Measurements from ENCODE around the gene KCNQ1.

The KCNQ1 gene

DNA sequence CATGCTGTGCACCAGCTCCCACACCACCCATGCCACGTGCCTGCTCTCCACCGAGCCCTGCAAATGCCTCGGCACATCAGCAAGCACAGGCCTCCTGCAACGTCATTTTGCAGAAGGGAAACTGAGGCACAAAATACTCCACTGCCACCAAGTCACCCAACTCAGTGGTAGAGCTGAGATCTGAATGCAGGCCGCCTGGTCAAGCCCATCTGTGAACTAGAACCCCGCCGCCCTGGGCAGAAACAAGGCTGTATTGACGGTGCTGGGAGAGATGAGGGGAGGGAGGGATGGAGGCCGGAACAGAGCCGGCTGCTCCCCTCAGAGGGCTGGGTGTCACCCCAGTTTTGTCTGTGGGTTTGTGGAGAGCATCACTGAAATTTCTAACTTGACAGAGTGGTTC lies 359.4 kb downstream of the KCNQ1 start:
- no peak for FAIRE-seq

DNA sequence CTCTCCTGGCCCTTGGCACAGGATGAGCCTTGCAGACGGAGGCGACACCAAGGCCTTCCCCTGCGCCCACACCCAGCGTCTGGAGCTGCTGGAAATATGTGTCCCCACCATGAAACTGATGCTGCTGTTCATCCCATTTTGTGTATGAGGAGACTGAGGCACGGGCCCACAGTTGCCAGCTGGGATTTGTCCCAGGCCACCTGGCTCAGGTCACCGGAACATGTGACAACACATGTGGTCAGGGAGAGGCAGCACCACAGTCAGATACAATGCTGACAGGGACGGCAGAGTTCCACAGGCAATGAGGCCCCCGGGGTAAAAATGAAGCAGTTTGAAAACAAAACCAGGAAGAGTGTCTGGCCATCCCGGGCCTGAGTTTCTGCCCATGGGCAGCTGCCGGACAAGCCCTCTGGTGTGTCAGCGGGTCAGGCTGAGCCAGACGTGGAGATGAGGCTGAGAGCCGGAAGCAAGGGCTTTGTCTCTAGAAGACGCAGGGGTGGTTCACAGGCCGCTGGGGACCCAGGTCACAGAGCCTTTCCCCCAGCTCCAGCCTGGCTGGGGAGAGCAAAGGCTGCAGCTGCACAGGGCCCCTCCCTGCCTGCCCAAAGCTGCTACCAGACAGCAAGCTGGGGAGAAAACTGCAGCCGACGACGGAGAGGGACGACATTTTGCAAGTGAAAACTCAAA lies 360.0 kb downstream of the KCNQ1 start:
- no peak for FAIRE-seq

DNA sequence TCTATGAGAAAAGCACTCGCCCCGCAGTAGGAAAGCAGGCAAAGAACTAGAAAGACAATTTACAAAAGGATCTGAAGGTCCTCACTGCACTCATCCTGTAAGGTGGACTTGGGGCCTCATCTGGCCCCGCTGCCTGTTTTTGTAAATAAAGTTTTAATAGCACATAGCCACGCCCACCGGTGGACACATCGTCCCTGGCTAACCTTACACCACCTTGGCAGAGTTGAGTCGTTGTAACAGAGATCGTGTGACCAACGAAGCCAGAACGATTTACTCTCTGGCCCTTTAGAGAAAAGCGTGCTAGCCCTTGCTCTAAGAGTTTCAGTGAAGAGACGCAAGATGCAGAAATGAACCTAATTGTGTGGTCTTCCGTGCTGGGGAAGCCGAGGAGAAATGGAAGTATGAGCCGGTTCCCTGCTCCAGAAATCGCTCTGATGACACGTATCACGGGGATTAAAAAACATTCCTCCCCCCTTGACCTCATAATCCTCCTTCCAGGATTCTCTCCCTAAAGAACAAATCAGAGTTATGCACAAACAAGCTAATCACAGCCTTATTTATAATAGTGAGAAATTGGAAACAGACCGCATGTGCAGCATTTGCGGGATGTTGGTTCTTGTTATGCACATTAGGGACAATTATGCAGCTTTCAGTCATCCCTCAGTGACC lies 360.7 kb downstream of the KCNQ1 start:
- FAIRE-seq: no peak

DNA sequence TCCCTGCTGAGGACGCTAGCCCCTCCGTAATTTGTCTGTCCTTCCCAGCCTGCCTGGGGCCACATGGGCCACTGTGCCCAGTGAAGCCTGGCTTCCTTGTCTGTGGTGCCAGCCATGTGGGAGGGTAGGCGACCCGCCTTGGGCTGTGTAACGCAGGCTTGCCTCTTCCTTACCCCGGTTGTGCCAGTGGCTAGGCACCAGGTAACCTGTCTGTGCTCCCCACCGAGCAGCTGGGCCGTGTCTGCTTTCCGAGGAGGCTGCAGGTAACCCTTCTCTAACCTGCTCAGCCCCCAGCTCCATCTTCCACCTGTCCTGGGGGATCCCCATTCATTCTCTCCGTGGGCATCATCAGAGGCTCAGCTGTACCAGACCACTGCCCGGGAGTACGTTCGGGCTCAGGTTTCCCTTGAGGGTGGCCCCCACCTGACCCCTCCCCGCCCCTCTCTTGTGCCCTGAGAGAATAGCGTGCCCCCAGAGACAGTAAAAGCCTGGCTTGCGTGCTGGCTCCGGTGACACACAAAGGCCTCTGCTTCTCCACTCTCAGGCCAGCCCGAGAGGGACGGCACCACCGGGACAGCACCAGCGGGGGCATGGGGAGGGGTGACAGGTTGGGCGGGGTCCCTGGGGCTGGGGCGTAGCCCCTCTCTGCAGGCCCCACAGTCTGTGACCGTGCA lies 361.7 kb downstream of the KCNQ1 start:
- no peak for FAIRE-seq

DNA sequence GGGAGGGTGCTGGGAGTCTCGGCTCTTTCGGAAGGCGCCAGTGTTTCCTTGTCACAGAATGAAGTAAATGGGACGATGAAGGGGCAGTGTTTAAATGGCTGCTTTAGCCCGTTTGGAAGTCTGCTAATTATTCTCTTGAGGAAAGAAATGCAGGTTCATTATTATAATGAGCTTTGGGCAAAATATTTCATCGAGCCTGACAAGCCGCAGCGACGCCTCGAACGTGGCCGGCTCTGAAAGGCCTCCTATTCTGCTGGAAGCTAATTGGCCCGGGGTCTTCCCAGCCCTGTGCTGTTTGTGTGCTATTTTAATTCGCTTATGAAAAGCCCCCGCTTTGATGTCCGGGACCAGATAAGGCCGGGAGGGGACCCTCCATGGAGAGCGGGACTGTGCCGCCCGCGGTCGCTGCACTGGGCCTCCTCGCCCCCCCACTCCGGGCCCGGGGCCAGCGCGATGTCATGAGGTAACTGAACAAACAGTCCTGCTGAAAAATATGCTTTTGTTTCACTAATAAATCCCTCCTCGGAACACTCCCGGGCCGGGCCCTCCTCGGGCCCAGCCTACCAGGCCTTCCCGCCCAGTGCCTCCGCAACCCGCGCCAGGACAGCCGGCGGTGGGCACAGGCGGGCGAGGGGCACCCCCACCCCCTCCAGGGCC lies 362.3 kb downstream of the KCNQ1 start:
- no peak for FAIRE-seq

DNA sequence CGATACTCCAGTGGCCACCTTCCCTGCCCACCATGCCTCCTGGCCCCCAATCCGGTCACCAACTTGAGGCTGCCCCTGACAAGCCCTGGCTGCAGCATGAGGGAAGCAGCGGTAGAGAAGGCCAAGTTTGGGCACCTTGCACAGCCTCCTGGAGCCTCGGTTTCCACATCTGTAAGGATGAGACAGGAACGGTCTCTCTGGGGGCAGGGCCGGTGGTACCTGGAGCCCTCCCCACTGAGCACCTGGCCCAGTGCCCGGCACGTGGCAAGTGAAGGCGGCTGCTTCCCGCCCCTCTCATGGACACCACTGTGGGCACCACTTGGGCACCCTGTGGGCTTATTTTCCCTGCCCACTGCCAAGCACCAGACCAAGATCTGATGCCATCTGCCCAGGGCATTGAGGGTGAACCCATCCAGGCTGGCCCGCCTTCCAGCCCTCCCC lies 363.0 kb downstream of the KCNQ1 start:
- no peak for FAIRE-seq

DNA sequence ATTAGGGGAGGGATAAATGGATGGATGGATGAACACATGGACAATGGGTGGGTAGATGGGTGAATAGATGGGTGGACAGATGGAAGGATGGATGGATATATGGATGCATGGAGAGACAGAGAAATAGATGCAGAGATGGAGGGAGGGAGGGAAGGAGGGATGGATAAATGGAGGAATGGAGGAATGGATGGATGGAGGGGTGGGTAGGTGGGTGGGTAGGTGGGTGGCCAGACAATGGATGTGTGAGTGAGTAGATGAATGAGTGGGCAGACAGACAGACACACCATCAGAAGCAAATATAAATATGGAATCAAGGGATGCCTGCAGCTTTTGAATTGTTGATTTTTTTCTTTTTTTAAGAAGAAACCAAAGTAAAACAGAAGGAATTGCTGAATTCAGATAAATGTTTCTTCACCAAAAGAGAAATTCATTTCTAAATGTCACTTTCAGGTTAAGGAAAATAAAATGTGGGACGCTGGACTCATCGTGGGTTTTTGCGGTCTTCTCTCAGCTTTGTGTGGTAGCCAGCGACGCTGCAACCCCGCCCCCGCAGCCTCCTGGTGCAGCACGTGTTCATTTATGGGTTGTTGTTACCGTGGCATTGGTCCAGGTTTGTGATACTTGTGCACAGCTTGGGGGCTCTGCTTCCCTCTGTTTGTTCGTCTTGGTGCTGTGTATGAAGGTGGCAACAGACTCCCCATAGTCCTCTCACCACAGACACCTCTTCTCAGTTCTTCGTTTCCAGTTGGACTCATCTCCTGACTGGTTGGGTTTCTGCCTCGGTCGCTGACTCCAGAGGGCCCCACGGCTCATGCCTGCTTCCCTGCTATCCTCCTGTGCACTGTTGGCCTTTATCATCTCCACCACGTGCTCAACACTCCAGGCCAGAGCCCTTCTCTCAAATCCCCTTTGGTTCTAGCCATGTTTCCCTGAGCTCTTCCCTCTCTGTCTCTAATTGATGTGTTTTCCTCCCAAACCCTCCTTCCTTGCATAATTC lies 364.3 kb downstream of the KCNQ1 start:
- no peak for FAIRE-seq

DNA sequence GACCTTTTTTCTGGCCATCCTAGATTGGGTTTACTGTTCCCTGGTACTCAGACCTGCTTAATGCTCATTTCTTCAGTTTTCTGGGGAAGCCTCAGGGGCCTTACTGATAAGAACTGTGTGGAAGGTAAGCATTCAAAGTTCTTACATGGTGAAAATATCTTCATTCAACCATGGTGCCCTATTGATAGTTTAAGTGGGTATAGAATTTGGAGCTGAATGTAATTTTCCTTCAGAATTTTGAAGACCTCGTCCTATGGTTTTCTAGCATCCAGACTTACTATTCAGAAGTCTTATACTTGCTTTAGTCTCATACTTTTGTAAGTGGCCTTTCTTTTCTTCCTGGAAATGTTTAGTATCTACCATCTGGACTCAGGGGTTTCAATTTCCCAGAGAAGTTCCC lies 365.0 kb downstream of the KCNQ1 start:
- FAIRE-seq: no peak

DNA sequence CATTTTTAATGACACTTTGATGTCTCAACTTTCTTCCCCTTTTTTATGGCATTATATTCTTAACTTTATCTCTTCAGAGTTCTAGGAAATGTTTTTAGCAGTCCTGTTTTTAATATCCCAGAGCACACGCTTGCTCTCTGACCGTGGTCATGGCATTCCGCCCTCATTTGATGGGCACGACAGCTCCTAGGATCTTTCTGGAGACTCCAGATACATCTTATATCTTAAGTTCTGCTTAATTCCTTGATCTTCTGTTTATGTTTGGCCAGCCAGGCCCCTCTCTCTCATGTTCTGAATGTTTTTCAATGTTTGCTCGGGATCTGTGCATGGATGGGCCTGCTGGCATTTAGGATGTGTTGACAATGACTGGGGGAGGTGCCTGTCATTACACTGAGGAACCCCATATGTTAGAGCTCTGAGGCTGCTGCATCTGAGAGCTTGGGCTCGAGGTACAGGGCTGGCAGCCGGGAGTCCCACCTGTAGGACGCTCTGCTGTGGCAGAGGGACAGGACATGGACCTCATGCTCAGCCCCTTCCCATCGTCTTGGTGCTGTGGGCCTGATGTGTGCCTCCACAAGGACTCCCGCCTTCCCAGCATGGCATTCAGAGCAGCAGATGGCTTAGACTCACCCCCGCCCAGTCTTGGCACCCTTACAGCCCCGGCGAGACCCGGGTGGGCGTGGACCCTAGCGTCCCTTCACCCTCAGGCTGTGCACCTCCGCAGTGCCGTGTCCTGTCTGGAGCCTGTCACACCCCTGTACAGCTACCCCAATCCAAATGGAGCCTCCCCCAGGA lies 365.8 kb downstream of the KCNQ1 start:
- FAIRE-seq: no peak

DNA sequence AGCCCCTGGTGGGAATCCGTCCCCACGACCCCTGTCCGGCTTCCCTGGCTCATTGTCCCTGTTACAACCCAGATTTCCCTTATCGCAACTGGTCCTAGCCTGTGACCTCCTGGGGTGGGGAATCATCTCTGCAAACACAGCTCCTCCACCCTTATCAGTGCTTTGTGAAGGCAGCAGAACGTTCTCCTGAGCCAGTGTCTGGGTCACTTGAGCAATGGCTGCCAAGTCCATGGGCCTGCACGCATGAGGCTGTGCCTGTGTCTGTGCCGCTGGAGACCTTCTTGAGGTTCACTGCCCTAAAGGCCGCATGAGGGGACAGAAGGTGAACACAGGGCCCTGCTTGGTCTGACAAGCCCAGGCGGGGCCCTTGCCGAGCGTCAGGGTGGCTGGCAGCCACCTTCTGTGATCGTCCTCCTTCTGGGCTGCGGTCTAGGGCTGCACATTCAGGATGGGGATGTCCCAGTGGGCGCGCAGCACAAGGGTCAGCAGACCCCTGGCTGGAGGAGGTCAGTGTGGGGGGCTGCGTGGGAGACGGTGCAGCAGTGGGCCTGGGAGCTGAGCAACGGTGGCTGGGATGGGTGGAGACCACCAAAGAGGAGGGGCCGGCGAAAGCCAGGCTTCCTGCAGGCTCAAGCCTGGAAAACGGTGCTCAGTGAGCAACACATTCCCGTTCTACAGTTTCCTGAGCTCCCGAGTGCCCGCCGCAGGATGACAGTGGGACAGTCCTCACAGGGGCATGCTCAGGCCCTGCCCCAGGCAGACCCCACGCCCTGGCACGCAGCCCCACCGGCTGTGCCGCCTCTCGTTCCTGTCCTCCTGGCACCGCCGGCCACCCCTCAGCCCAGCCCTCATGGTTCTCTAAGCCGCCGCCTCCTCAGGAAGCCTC lies 366.6 kb downstream of the KCNQ1 start:
- FAIRE-seq: no peak

DNA sequence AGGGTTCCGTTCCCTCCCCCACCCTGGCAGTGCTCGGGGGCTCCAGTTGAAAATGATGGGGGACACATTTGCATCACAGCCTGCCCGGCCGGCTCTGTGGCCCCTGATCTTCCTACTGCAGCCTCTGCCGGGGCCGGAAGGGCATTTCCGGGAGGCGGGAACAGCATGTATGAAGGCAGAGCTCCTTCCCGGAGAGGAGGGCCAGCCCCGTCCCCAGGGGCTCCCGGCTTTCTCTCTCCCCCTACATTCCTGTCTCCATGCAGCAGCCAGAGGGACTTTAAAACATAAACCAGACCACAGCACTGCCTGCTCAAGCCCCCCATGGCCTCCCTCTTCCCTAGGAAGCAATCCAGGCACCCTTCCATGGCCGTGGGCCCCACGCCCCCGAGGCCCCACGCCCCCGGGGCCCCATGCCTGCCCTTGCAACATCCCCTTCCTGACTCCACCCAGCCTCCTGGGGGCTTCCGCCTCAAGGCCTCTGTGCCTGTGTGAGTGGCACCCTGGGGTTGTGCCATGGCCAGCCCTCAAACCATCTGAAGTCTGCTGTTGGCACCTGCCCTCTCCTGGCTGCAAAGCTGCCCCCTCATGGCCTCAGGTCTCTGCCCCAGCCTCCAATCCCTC lies 367.7 kb downstream of the KCNQ1 start:
- no peak for FAIRE-seq

DNA sequence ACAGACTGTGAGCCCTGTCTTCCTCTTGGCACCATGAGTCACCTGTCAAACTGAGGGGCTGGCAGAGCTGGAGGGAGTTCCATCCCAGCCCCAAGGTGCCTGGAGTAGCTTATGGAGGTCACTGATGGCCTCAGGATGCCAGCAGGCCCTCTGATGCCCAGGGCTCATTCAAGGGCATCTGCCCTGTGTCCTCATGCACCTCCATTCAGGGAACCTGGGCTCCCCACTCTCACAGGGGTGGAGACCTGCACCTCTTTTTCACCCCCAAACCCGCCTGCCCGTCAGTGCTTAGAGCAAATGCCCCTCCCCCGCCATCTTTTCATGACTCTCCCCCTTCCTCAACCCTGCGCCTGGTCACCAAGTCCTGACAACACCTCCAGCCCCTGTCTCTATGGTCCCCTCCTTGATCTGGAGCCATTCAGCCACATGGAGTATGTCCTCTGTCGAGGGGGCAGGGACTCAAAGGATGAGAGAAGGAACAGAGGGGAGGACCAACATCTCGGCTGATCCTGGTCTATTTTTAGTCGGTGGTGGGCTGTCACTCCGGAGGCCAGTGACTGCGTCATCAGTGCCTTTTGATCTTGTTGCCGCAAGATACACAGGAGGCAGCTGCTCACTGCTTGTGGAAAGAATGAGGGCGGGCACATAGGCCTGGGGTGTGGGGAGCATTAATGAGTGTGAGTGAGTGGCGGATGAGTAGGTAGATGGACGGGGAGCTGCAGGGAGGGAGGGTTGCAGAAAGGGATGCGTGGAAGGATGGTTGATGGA lies 368.5 kb downstream of the KCNQ1 start:
- FAIRE-seq: no peak

DNA sequence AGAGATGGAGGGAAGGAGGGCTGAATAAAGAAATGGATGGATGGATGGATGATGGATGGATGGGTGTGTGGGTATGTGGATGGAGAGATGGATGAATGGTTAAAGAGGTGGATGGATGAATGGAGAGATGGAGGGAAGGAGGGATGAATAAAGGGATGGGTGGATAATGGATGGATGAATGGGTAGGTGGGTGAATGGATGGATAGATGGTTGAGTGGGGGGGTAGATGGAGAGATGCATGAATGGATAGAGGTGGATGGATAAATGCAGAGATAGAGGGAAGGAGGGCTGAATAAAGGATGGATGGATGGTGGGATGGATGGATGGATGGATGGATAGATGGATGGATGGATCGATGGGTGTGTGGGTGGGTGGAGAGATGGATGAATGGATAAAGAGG lies 369.2 kb downstream of the KCNQ1 start:
- no peak for FAIRE-seq

DNA sequence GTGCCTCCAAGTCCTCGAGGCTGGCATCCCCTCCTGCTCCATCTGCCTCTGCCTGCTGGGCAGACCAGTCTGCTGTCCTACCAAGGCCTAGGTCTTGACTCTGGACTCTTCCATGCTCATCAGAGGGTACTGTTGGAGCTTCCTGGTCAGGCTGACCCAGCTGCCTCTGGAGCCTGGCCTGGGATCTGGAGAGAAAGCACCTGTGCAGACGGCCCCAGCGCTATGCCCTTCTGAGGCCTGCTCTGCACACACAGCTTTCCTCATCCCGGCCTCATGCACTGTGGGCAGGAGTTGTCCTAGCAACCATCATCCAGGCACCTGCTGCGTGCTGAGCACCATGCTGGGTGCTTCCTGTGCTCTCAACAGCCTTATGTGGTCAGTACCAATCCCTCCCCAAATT lies 369.9 kb downstream of the KCNQ1 start:
- no peak for FAIRE-seq

DNA sequence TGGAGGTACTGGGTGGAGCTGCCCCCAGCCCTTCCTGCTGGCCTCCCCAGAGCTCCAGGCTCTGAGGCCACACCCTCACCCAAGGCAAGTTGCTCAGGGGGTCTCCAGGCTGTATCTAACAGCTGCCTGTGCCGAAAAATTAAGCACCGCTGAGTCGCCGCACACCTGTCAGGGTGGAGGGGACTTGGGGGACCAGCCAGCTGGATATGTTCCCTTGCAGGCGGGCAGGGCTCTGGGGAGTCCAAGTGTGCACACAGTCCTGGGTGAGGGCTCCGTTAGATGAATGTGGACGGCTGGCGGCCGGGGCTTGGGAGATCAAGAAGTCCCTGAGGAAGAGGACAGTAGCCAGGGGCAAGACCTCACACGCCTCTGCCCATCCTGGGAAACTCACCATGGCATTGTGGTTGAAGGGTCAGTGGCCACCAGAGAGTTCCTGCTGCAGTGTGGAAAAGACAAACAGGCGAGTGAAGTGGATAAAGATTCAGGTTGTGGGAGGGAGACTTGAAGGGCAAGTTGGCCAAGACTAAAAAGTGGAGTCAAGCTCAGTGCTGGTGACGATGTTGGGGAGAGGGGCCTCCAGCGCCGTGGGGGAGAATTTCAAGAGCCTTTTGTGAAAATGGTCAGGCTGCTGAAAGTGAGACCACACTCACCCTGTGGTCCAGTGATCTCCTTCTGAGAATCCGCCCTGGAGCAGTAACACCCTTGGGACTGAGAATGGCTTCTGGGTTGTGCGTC lies 371.1 kb downstream of the KCNQ1 start:
- FAIRE-seq: no peak

DNA sequence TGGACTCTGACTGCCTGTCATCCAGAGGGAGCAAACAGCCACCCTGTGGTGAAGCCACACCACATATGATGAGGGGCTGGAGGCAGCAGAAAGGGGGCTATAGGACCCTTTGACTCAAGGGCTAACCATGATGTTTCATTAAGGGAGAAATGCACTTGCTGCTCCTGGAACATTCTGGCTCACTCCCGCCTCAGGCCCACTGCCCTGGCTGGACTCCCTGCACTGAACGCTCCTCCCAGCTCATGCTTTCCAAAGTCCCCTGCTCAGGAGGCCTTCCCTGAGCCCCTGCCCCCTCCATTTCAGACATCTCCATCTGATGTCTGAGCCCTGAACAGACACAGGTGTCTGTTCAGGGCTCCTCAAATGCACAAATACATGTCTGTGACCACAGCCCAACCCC lies 371.7 kb downstream of the KCNQ1 start:
- FAIRE-seq: no peak

DNA sequence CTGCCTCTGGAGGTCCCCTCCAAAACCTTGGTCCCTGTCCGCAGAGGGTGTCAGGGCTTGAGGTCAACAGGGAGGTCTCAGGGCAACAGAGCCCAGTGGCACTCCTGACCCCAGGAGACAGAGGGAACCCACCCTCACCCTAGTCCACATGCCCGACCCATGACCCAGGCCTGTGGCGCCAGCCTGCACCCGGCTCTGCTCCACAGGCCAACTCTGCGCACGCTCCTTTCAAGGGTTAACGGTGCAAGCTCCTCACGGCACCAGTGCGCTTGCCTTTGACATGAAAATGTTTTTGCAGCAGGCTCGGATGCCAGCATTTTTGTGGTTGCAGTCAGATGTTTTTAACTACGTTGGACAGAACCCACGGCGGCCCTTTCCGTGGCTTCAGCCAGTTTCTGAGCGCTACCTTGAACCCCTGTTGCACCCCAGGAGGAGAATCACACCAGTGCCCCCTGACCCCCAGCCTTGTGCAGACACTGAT lies 372.2 kb downstream of the KCNQ1 start:
- FAIRE-seq: no peak

DNA sequence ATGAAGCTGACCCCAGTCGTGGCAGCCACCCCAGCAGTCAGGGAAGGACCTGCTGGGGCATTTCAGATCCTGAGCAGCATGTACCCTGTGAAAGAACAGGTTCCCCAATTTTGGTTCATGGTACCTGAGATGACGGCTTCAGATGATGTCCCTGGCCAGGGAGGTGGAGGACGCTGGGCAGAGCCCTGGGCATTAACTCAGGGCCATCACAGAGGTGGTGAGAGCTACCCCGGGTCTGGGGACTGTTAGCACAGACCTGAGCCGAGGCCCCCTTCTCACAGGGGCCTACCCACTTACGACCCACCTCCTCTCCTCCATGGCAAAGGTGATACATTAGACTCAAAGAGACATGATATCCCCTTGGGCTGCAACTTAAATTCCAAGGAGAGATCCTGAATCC lies 372.6 kb downstream of the KCNQ1 start:
- FAIRE-seq: no peak

Measured in G401.6 (cell line).